Prostate gland (tissue), 2 donors: ENCODE data around the gene SBK2.

Experiments
- CTCF ChIP-seq, 4 experiments: fragments of 200-600 bp in 2 of 4; fragments of 450-650 bp in 2 of 4; sonication (generic) in 2 of 4; IDR thresholded peaks; 1 replicate in 3 of 4; 2 replicates in 1 of 4; pipeline ENCODE4 v1.5.1; 2016 to 2019; ENCODE audit warnings: antibody characterized with exemption in 4 of 4, mild to moderate bottlenecking in 2 of 4, moderate library complexity in 2 of 4
- POLR2A ChIP-seq: fragments of 450-650 bp; IDR thresholded peaks from one replicate; pipeline ENCODE4 v1.6.1; 2016; ENCODE audit warnings: antibody characterized with exemption, mild to moderate bottlenecking
- POLR2AphosphoS5 ChIP-seq: sonication (generic); formaldehyde crosslinking; IDR thresholded peaks from one replicate; pipeline ENCODE4 v1.6.1; 2017; ENCODE audit warnings: antibody characterized with exemption

GRCh38 chr19:55581823-55582223 lies 44.9 kb upstream of the SBK2 start:
- TF ChIP-seq POLR2A (no peak), CTCF (IDR thresholded peaks at IDR 0.05) (no peak), POLR2AphosphoS5 (no peak)
